ENCODE results near the gene GPS1. TPM values are rescaled to one million over a fixed set of nuclear protein-coding genes. Genes with fewer than 3 reads are reported as not detected.

Gene GPS1
- total and polyA plus RNA-seq, 2 donors (not counting 1 experiment from before 2014, with no cell fraction given), result 80.5 to 124 TPM

- Histone ChIP-seq H3K9me3 (ENCODE audit: control extremely low read depth in 1 of 3, control insufficient read depth in 2 of 3, insufficient read depth in 1 of 3, low read length in 2 of 3) (no peaks in the 10 kb centered on the region), H3K9ac (ENCODE audit: low read length) (no peak overlapping the region), H3K4me2 (replicated peaks; ENCODE audit: low read depth, low read length, poor library complexity, severe bottlenecking) (no peak overlapping the region), H3K36me3 (replicated peaks in 1 of 2; ENCODE audit: control extremely low read depth in 1 of 2, control insufficient read depth in 1 of 2, extremely low read depth in 1 of 2, insufficient read depth in 2 of 2, low read length in 1 of 2) (no peaks in the 10 kb centered on the region), H2AFZ (ENCODE audit: insufficient read depth, low read depth, low read length, poor library complexity, severe bottlenecking) (no peak overlapping the region), H3K4me1 (ENCODE audit: control insufficient read depth in 2 of 2, insufficient read depth in 2 of 2, low read length in 2 of 2) (no peaks in the 10 kb centered on the region), H3K27ac (ENCODE audit: low read length in 2 of 2) (no peak overlapping the region), H3K79me2 (ENCODE audit: control insufficient read depth, insufficient read depth, low read length) (no peaks in the 10 kb centered on the region), H3K27me3 (replicated peaks in 1 of 4; ENCODE audit: control extremely low read depth in 1 of 4, control insufficient read depth in 3 of 4, insufficient read depth in 4 of 4, low read length in 3 of 4) (no peaks in the 10 kb centered on the region), H4K20me1 (ENCODE audit: control insufficient read depth, insufficient read depth, low read length, poor library complexity, severe bottlenecking) (no peaks in the 10 kb centered on the region), H3K4me3 (ENCODE audit: control extremely low read depth in 1 of 5, extremely low read depth in 1 of 5, insufficient read depth in 1 of 5, low read depth in 2 of 5, low read length in 4 of 5) (no peak overlapping the region)
- intact Hi-C loops (cut with micrococcal nuclease), result no loop called here
- Mint-ChIP-seq H3K27me3 (no peaks in the 10 kb centered on the region), H3K9me3 (ENCODE audit: insufficient read depth) (no peaks in the 10 kb centered on the region), H3K4me1 (no peaks in the 10 kb centered on the region), H3K27ac (no peak overlapping the region), H3K4me3 (no peak overlapping the region)
- ChIA-PET POLR2A (no interaction called here), CTCF (no interaction called here)
- WGBS (ENCODE audit: insufficient coverage), result no CpG with 5 or more reads among the region's 6 CpGs
- no peak for DNase-seq
- TF ChIP-seq CTCF (IDR thresholded peaks at IDR 0.05) (no peak), EZH2 (IDR thresholded peaks at IDR 0.05; ENCODE audit: borderline replicate concordance, insufficient read depth, low read depth, low read length, poor library complexity, severe bottlenecking) (no peak)
- ATAC-seq (ENCODE audit: low read depth), result no peak
Measured at GRCh38 chr17:82072827-82073226, 21.1 kb downstream of the GPS1 start.

GRCh38 chr17:82073446-82073845 lies 21.7 kb downstream of the GPS1 start:
- Histone ChIP-seq H2AFZ (ENCODE audit: insufficient read depth, low read depth, low read length, poor library complexity, severe bottlenecking) (no peak overlapping the region), H3K27me3 (replicated peaks in 1 of 4; ENCODE audit: control extremely low read depth in 1 of 4, control insufficient read depth in 3 of 4, insufficient read depth in 4 of 4, low read length in 3 of 4) (no peaks in the 10 kb centered on the region), H4K20me1 (ENCODE audit: control insufficient read depth, insufficient read depth, low read length, poor library complexity, severe bottlenecking) (no peaks in the 10 kb centered on the region), H3K9ac (ENCODE audit: low read length) (no peak overlapping the region), H3K9me3 (ENCODE audit: control extremely low read depth in 1 of 3, control insufficient read depth in 2 of 3, insufficient read depth in 1 of 3, low read length in 2 of 3) (no peaks in the 10 kb centered on the region), H3K27ac (ENCODE audit: low read length in 2 of 2) (no peak overlapping the region), H3K79me2 (ENCODE audit: control insufficient read depth, insufficient read depth, low read length) (no peaks in the 10 kb centered on the region), H3K4me3 (ENCODE audit: control extremely low read depth in 1 of 5, extremely low read depth in 1 of 5, insufficient read depth in 1 of 5, low read depth in 2 of 5, low read length in 4 of 5) (no peak overlapping the region), H3K36me3 (replicated peaks in 1 of 2; ENCODE audit: control extremely low read depth in 1 of 2, control insufficient read depth in 1 of 2, extremely low read depth in 1 of 2, insufficient read depth in 2 of 2, low read length in 1 of 2) (no peaks in the 10 kb centered on the region), H3K4me1 (ENCODE audit: control insufficient read depth in 2 of 2, insufficient read depth in 2 of 2, low read length in 2 of 2) (no peaks in the 10 kb centered on the region), H3K4me2 (replicated peaks; ENCODE audit: low read depth, low read length, poor library complexity, severe bottlenecking) (no peak overlapping the region)
- Mint-ChIP-seq H3K27me3 (no peaks in the 10 kb centered on the region), H3K4me3 (no peak overlapping the region), H3K27ac (no peak overlapping the region), H3K4me1 (no peaks in the 10 kb centered on the region), H3K9me3 (ENCODE audit: insufficient read depth) (no peaks in the 10 kb centered on the region)
- WGBS (ENCODE audit: insufficient coverage), result 89% methylated on average over 3 of the region's 9 CpGs
- CTCF ChIA-PET, result no interaction called here
- no peak for TF ChIP-seq CTCF (IDR thresholded peaks at IDR 0.05)
- TF ChIP-seq EZH2 (IDR thresholded peaks at IDR 0.05; ENCODE audit: borderline replicate concordance, insufficient read depth, low read depth, low read length, poor library complexity, severe bottlenecking), result no peak
- POLR2A ChIA-PET, result no interaction called here
- DNase-seq (no peak), ATAC-seq (ENCODE audit: low read depth) (no peak)
- intact Hi-C loops (cut with micrococcal nuclease), result no loop called here
